Erythroblast (primary cell): Measurements from ENCODE around the gene ARHGEF11.

ENCODE experiments used
- GATA1 ChIP-seq: IDR thresholded peaks from 2 replicates; pipeline ENCODE4 v1.6.1; 2011; ENCODE audit warnings: low read depth, mild to moderate bottlenecking, control low read depth, low read length, moderate library complexity
- POLR2A ChIP-seq: IDR thresholded peaks from 2 replicates; pipeline ENCODE4 v1.6.1; 2011; ENCODE audit warnings: mild to moderate bottlenecking, low read length

DNA sequence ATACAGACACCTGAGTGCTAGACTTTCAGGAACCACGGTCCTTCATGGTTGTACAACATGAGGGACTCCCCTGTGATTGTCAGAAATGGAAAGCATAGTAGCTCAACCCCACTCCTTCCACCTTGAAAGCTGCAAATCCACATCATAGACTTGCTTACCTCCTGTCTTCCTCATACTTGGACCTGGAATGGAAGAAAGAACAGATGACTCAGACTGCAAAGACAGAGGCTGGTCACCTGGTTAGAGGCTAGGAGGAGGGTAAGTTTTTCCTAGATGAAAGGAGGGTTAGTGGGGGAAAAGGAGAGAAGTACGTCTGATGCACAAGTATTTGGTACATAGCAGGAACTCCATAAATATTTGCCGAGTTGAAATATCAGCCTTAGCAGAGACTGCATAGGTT lies 87.9 kb downstream of the ARHGEF11 start:
- TF ChIP-seq POLR2A: no peak
- TF ChIP-seq GATA1: no peak
